ENCODE data around the gene GSTM5. TPM values are rescaled to one million over a fixed set of nuclear protein-coding genes. Genes with fewer than 3 reads are reported as not detected.

GSTM5 gene
- total and polyA plus RNA-seq, 2 donors (not counting 3 experiments of a cell fraction or from before 2014, with no cell fraction given): 0.25 to 1.6 TPM

DNA sequence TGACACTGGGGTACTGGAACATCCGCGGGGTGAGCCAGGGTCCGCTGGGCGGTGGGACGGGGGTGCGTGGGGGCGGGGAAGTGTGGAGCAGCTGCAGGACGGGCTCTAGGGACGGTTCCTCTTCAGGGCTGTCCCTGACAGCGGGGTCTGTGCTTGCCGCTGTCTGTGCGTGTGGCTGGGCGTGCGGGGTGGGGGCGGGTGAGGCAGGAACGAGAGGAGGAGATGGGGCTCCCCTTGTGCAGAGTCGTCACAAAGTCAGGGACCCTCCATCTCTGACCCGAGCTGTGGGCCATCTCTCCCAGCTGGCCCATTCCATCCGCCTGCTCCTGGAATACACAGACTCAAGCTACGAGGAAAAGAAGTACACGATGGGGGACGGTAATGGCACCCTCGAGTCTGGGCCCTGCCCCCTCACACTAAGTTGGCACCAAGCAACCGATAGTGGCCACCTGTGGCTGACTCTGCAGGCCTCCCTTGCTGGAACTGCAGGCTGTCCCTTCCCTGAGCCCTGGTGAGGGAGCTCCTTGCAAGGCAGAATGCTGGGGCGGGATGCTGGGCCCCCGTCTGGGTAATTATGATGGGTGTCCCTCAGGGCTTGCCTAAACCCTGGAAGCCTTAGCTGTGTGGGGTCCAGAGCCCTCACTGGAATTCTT, 43.8 kb upstream of the GSTM5 start:
- Histone ChIP-seq H3K9me1 (replicated peaks; ENCODE audit: control insufficient read depth, extremely low read depth, insufficient read depth, low read length) (no peaks in the 10 kb centered on the region), H3K4me2 (ENCODE audit: insufficient read depth, low read length) (no peak overlapping the region), H3K36me3 (ENCODE audit: control insufficient read depth in 2 of 2, extremely low read depth in 1 of 2, insufficient read depth in 2 of 2, low read length in 2 of 2) (no peaks in the 10 kb centered on the region), H3K9ac (replicated peaks; ENCODE audit: extremely low read depth, insufficient read depth, low read length) (no peak overlapping the region), H2AFZ (ENCODE audit: low read depth, low read length) (peak overlapping the region; percentile 65), H3K79me2 (ENCODE audit: control insufficient read depth, insufficient read depth, low read length) (no peaks in the 10 kb centered on the region), H3K4me3 (replicated peaks in 1 of 3; ENCODE audit: insufficient read depth in 1 of 3, low read depth in 1 of 3, low read length in 3 of 3) (peak overlapping the region in 1 of 3 experiments; percentile 33), H3K27me3 (ENCODE audit: control insufficient read depth in 2 of 2, insufficient read depth in 2 of 2, low read length in 2 of 2) (no peaks in the 10 kb centered on the region), H3K9me3 (replicated peaks; ENCODE audit: control insufficient read depth, insufficient read depth, low read length) (no peaks in the 10 kb centered on the region), H3K27ac (ENCODE audit: insufficient read depth, low read depth, low read length) (no peak overlapping the region), H4K20me1 (replicated peaks; ENCODE audit: control insufficient read depth, extremely low read depth, insufficient read depth, low read length) (no peaks in the 10 kb centered on the region), H3K4me1 (ENCODE audit: control insufficient read depth, extremely low read depth, insufficient read depth, low read length) (peaks cover 5% of the 10 kb centered on the region)
- DNase-seq (ENCODE audit: low read depth, low spot score) (no peak), FAIRE-seq (no peak)
- ChIA-PET POLR2A (no interaction called here), CTCF (interaction anchor here (0.8 to 3.4 kb wide), 2 partner anchors 28 to 316 kb away, joined by 3 to 20 read pairs; partner anchors contain the start of gene AHCYL1)
- intact Hi-C loops (cut with micrococcal nuclease): loop anchor here (1.0 to 5.0 kb wide), 2 partner anchors 38 to 94 kb away; partner anchors contain the start of gene EPS8L3
- no TSS peak for BruUV-seq (replicated peaks)
- dilution Hi-C loops (cut with MboI; ENCODE audit: extremely low pct_ligation_motif_present, low sequenced_read_pairs): no loop called here
- TF ChIP-seq EZH2 (IDR thresholded peaks at IDR 0.05; ENCODE audit: borderline replicate concordance, low read depth, low read length, severe bottlenecking) (no peak), POLR2AphosphoS5 (IDR thresholded peaks at IDR 0.05; ENCODE audit: insufficient read depth, low read depth, low read length) (no peak), GATA2 (IDR thresholded peaks at IDR 0.05; ENCODE audit: insufficient read depth, insufficient read length, low read depth, low read length) (no peak)

DNA sequence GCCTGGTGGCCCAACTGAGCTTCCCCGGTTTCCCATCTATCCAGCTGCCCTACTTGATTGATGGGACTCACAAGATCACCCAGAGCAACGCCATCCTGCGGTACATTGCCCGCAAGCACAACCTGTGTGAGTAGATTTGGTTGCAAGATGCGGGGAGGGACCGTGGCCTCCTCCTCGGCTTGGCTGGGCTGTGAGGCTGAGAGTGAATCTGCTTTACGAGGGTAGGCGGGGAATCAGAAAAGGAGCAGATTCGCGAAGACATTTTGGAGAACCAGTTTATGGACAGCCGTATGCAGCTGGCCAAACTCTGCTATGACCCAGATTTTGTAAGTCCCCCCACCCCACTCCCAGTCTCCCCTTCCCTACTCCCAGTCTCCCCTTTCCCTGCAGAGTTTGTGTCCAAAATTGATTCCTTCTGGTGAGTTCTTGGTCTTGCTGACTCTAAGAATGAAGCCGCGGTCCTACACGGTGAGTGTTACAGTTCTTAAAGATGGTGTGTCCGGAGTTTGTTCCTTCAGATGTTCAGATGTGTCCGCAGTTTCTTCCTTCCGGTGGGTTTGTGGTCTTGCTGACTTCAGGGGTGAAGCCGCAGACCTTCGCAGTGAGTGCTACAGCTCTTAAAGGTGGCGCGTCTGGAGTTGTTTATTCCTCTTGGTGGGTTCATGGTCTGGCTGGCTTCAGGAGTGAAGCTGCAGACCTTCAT, 42.7 kb upstream of the GSTM5 start:
- ChIA-PET CTCF (interaction anchor here (0.7 to 1.0 kb wide), 3 partner anchors 29 to 315 kb away, joined by 3 read pairs; partner anchors contain the start of gene AHCYL1), POLR2A (no interaction called here)
- intact Hi-C loops (cut with micrococcal nuclease) (loop anchor here (5.0 kb wide), 1 partner anchor 93 kb away; the partner anchor contains the start of gene EPS8L3), dilution Hi-C loops (cut with MboI; ENCODE audit: extremely low pct_ligation_motif_present, low sequenced_read_pairs) (no loop called here)
- Histone ChIP-seq H3K4me3 (replicated peaks in 1 of 3; ENCODE audit: insufficient read depth in 1 of 3, low read depth in 1 of 3, low read length in 3 of 3) (no peak overlapping the region), H3K9me3 (replicated peaks; ENCODE audit: control insufficient read depth, insufficient read depth, low read length) (no peaks in the 10 kb centered on the region), H2AFZ (ENCODE audit: low read depth, low read length) (no peak overlapping the region), H4K20me1 (replicated peaks; ENCODE audit: control insufficient read depth, extremely low read depth, insufficient read depth, low read length) (no peaks in the 10 kb centered on the region), H3K4me1 (ENCODE audit: control insufficient read depth, extremely low read depth, insufficient read depth, low read length) (peaks cover 5% of the 10 kb centered on the region), H3K4me2 (ENCODE audit: insufficient read depth, low read length) (no peak overlapping the region), H3K36me3 (ENCODE audit: control insufficient read depth in 2 of 2, extremely low read depth in 1 of 2, insufficient read depth in 2 of 2, low read length in 2 of 2) (no peaks in the 10 kb centered on the region), H3K79me2 (ENCODE audit: control insufficient read depth, insufficient read depth, low read length) (no peaks in the 10 kb centered on the region), H3K9ac (replicated peaks; ENCODE audit: extremely low read depth, insufficient read depth, low read length) (no peak overlapping the region), H3K27ac (ENCODE audit: insufficient read depth, low read depth, low read length) (no peak overlapping the region), H3K27me3 (ENCODE audit: control insufficient read depth in 2 of 2, insufficient read depth in 2 of 2, low read length in 2 of 2) (no peaks in the 10 kb centered on the region), H3K9me1 (replicated peaks; ENCODE audit: control insufficient read depth, extremely low read depth, insufficient read depth, low read length) (no peaks in the 10 kb centered on the region)
- FAIRE-seq (no peak), DNase-seq (ENCODE audit: low read depth, low spot score) (peak; percentile 0)
- BruUV-seq (replicated peaks): no TSS peak
- TF ChIP-seq JUN (IDR thresholded peaks at IDR 0.05; ENCODE audit: borderline replicate concordance, insufficient read depth, insufficient read length, low read depth) (no peak), GATA2 (IDR thresholded peaks at IDR 0.05; ENCODE audit: insufficient read depth, insufficient read length, low read depth, low read length) (no peak), POLR2AphosphoS5 (IDR thresholded peaks at IDR 0.05; ENCODE audit: insufficient read depth, low read depth, low read length) (no peak), FOS (IDR thresholded peaks at IDR 0.05; ENCODE audit: borderline replicate concordance, insufficient read depth, low read length) (no peak), MYC (IDR thresholded peaks at IDR 0.05; ENCODE audit: low read depth, low read length) (no peak), EZH2 (IDR thresholded peaks at IDR 0.05; ENCODE audit: borderline replicate concordance, low read depth, low read length, severe bottlenecking) (no peak), POLR2A (IDR thresholded peaks at IDR 0.05; ENCODE audit: low read depth, low read length) (no peak)
- TF ChIP-seq, protein P1, sequence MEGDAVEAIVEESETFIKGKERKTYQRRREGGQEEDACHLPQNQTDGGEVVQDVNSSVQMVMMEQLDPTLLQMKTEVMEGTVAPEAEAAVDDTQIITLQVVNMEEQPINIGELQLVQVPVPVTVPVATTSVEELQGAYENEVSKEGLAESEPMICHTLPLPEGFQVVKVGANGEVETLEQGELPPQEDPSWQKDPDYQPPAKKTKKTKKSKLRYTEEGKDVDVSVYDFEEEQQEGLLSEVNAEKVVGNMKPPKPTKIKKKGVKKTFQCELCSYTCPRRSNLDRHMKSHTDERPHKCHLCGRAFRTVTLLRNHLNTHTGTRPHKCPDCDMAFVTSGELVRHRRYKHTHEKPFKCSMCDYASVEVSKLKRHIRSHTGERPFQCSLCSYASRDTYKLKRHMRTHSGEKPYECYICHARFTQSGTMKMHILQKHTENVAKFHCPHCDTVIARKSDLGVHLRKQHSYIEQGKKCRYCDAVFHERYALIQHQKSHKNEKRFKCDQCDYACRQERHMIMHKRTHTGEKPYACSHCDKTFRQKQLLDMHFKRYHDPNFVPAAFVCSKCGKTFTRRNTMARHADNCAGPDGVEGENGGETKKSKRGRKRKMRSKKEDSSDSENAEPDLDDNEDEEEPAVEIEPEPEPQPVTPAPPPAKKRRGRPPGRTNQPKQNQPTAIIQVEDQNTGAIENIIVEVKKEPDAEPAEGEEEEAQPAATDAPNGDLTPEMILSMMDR (IDR thresholded peaks at IDR 0.05; ENCODE audit: extremely low read depth in 1 of 2, insufficient read depth in 1 of 2, low read depth in 1 of 2, low read length in 2 of 2): no peak
- TF ChIP-seq, protein P2, sequence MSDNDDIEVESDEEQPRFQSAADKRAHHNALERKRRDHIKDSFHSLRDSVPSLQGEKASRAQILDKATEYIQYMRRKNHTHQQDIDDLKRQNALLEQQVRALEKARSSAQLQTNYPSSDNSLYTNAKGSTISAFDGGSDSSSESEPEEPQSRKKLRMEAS (IDR thresholded peaks at IDR 0.05; ENCODE audit: insufficient read depth, insufficient read length): no peak
